Pericardium fibroblast (primary cell): ENCODE measurements around the gene WDR90. TPM values are rescaled to one million over a fixed set of nuclear protein-coding genes. Genes with fewer than 3 reads are reported as not detected.

Source experiments
- total RNA-seq: library from RNA; depleted of rRNA; stranded (reverse); fragments of >200 nt; gene quantifications from 2 replicates; pipeline ENCODE4 v1.2.3, GENCODE V29; 2015

The WDR90 gene
- total RNA-seq: 8.5 TPM in 2 replicates

GRCh38 chr16:648781-649589 lies at the start of gene WDR90:
Gene WDR90 (plus strand): TSS chr16:649365. CDS start chr16:649417, 52 bp downstream.

GRCh38 chr16:630815-631405 lies 18.3 kb upstream of the WDR90 start, which contains the start of gene WFIKKN1:
Gene WFIKKN1 (plus strand): TSS chr16:630985. CDS start chr16:631254, 269 bp downstream.

GRCh38 chr16:636206-637080 lies 12.7 kb upstream of the WDR90 start, which contains the start of gene METTL26:
Gene METTL26 (minus strand): TSS chr16:636305. CDS start chr16:636290, 15 bp downstream.

GRCh38 chr16:641326-642188 lies 7.6 kb upstream of the WDR90 start, which contains the start of gene MCRIP2:
Gene MCRIP2 (plus strand): TSS chr16:641828. CDS start chr16:641992, 164 bp downstream.

GRCh38 chr16:667780-668518 lies 18.8 kb downstream of the WDR90 start, which contains the start of gene RHOT2:
Gene RHOT2 (plus strand): TSS chr16:668132. CDS start chr16:668200, 68 bp downstream.

GRCh38 chr16:674968-675883 lies 26.1 kb downstream of the WDR90 start, which contains the start of gene RHBDL1:
Gene RHBDL1 (plus strand): TSS chr16:675671. CDS start chr16:675791, 120 bp downstream.

GRCh38 chr16:679814-680624 lies 30.9 kb downstream of the WDR90 start, which contains the start of gene STUB1:
Gene STUB1 (plus strand): TSS chr16:680410. CDS start chr16:680526, 116 bp downstream.

GRCh38 chr16:684071-684794 lies 35.1 kb downstream of the WDR90 start, which contains the start of gene JMJD8:
Gene JMJD8 (minus strand): TSS chr16:684334. CDS start chr16:684319, 15 bp downstream.

GRCh38 chr16:705431-706188 lies 56.4 kb downstream of the WDR90 start, which contains the start of gene FBXL16:
Gene FBXL16 (minus strand): TSS chr16:705801. CDS start chr16:697405, 8,396 bp downstream.

GRCh38 chr16:714558-715476 lies 65.7 kb downstream of the WDR90 start, which contains the start of gene METRN:
Gene METRN (plus strand): TSS chr16:715118. CDS start chr16:715290, 172 bp downstream.

Other genes with a start within 250 kb of the WDR90 start
- 16.6 and 19.5 TPM in 2 replicates for gene DECR2, start 247.5 kb upstream of the WDR90 start, total RNA-seq
- 26.7 and 36.1 TPM in 2 replicates for gene RAB11FIP3, start 223.7 kb upstream of the WDR90 start, total RNA-seq
- 36.5 and 48.2 TPM in 2 replicates for gene CAPN15, start 121.7 kb upstream of the WDR90 start, total RNA-seq
- gene PRR35, start 89.0 kb upstream of the WDR90 start, total RNA-seq: not detected in 2 replicates
- gene NHLRC4, start 82.4 kb upstream of the WDR90 start, total RNA-seq: 3.8 and 5.0 TPM in 2 replicates
- gene PIGQ, start 79.4 kb upstream of the WDR90 start, total RNA-seq: 28.5 and 35.1 TPM in 2 replicates
- 16.9 and 19.4 TPM in 2 replicates for gene RAB40C, start 59.3 kb upstream of the WDR90 start, total RNA-seq
- 0.12 TPM in 1 of 2 replicates, not detected in the other for gene WFIKKN1, start 18.4 kb upstream of the WDR90 start, total RNA-seq
- 152 and 181 TPM in 2 replicates for gene METTL26, start 13.1 kb upstream of the WDR90 start, total RNA-seq
- gene MCRIP2, start 7.5 kb upstream of the WDR90 start, total RNA-seq: 23.7 and 31.7 TPM in 2 replicates
- gene RHOT2, start 18.8 kb downstream of the WDR90 start, total RNA-seq: 46.9 and 47.1 TPM in 2 replicates
- 0.58 and 4.4 TPM in 2 replicates for gene RHBDL1, start 26.3 kb downstream of the WDR90 start, total RNA-seq
- 163 and 189 TPM in 2 replicates for gene STUB1, start 31.0 kb downstream of the WDR90 start, total RNA-seq
- gene JMJD8, start 35.0 kb downstream of the WDR90 start, total RNA-seq: 58.3 and 58.7 TPM in 2 replicates
- gene WDR24, start 41.0 kb downstream of the WDR90 start, total RNA-seq: 10.3 and 12.1 TPM in 2 replicates
- 0.17 and 0.93 TPM in 2 replicates for gene FBXL16, start 56.4 kb downstream of the WDR90 start, total RNA-seq
- gene METRN, start 65.8 kb downstream of the WDR90 start, total RNA-seq: 119 and 164 TPM in 2 replicates
- 32.9 and 39.3 TPM in 2 replicates for gene ANTKMT, start 71.8 kb downstream of the WDR90 start, total RNA-seq
- 0.94 and 2.1 TPM in 2 replicates for gene CCDC78, start 77.1 kb downstream of the WDR90 start, total RNA-seq
- gene HAGHL, start 77.7 kb downstream of the WDR90 start, total RNA-seq: 5.5 and 13.9 TPM in 2 replicates
- 13.4 and 18.3 TPM in 2 replicates for gene CIAO3, start 91.6 kb downstream of the WDR90 start, total RNA-seq
- gene MSLN, start 111.4 kb downstream of the WDR90 start, total RNA-seq: 1.6 and 2.0 TPM in 2 replicates
- gene RPUSD1, start 139.0 kb downstream of the WDR90 start, total RNA-seq: 17.6 and 21.6 TPM in 2 replicates
- gene CHTF18, start 139.3 kb downstream of the WDR90 start, total RNA-seq: 1.6 and 7.8 TPM in 2 replicates
- gene GNG13, start 151.4 kb downstream of the WDR90 start, total RNA-seq: not detected in 2 replicates